Natural killer cell (primary cell): ENCODE measurements around the gene MYCBPAP. TPM values are rescaled to one million over a fixed set of nuclear protein-coding genes. Genes with fewer than 3 reads are reported as not detected.

Experiments
- ATAC-seq, 3 donors: fragments of 150-1000 bp in 2 of 3; fragments of 200-7000 bp in 1 of 3; cut with Tn5 transposase; 1 replicate in 1 of 3; 2 replicates in 2 of 3; pipeline ENCODE4 v1.10.0; 2021; ENCODE audit warnings: mild to moderate bottlenecking in 2 of 3, moderate library complexity in 2 of 3
- DNase-seq, 2 donors: peaks; one replicate each; pipeline versions ENCODE4 v3.0.0 to v3.0.0-alpha.2; 2013 to 2021; ENCODE audit warnings: mixed read lengths in 1 of 2
- H3K27ac ChIP-seq: one replicate; pipeline ENCODE4 v1.5.1; 2013; ENCODE audit warnings: mild to moderate bottlenecking, low read length
- H3K27me3 ChIP-seq: one replicate; pipeline ENCODE4 v1.6.1; 2013; ENCODE audit warnings: low read length; ENCODE audit not compliant: control insufficient read depth, insufficient read depth
- H3K36me3 ChIP-seq: one replicate; pipeline ENCODE4 v1.6.1; 2013; ENCODE audit warnings: low read length; ENCODE audit not compliant: control insufficient read depth, insufficient read depth
- H3K4me1 ChIP-seq: one replicate; pipeline ENCODE4 v1.6.1; 2013; ENCODE audit warnings: low read length; ENCODE audit not compliant: control insufficient read depth, insufficient read depth
- H3K4me3 ChIP-seq: one replicate; pipeline ENCODE4 v1.5.1; 2013; ENCODE audit warnings: low read length
- H3K9me3 ChIP-seq: one replicate; pipeline ENCODE4 v1.6.1; 2013; ENCODE audit warnings: low read length; ENCODE audit not compliant: control insufficient read depth, insufficient read depth
- H3K27ac Mint-ChIP-seq, 2 donors: one replicate each; pipeline ENCODE4 v1.8.0; 2022; ENCODE audit warnings: mild to moderate bottlenecking in 2 of 2, mixed read lengths in 2 of 2, moderate library complexity in 1 of 2
- H3K27me3 Mint-ChIP-seq, 2 donors: one replicate each; pipeline ENCODE4 v1.8.0; 2022; ENCODE audit warnings: low read depth in 2 of 2, mixed read lengths in 2 of 2
- H3K36me3 Mint-ChIP-seq: one replicate; pipeline ENCODE4 v1.8.0; 2022; ENCODE audit warnings: mixed read lengths
- H3K4me1 Mint-ChIP-seq, 2 donors: one replicate each; pipeline ENCODE4 v1.8.0; 2022; ENCODE audit warnings: mixed read lengths in 2 of 2
- H3K4me3 Mint-ChIP-seq: one replicate; pipeline ENCODE4 v1.8.0; 2022; ENCODE audit warnings: mild to moderate bottlenecking, moderate library complexity, mixed read lengths
- H3K9me3 Mint-ChIP-seq, 2 donors: one replicate each; pipeline ENCODE4 v1.8.0; 2022; ENCODE audit warnings: mixed read lengths in 2 of 2
- CTCF ChIP-seq: fragments of 200-600 bp; IDR thresholded peaks from one replicate; pipeline ENCODE4 v1.8.0; 2022; ENCODE audit warnings: antibody characterized with exemption
- WGBS: methylation state at CpG from one replicate; pipeline ENCODE4 v1.1.7; 2013; ENCODE audit warnings: missing lambda C conversion rate; ENCODE audit not compliant: insufficient coverage; 5-methylcytosine and 5-hydroxymethylcytosine counted together
- intact Hi-C: fragments of 100-400 bp; cut with micrococcal nuclease; formaldehyde crosslinking; loops from one replicate; pipeline ENCODE4 v1.14.2; 2022
- total RNA-seq, 4 donors: library from RNA; stranded (reverse); fragments of 120-200 nt in 1 of 4; gene quantifications; one replicate each; pipeline versions ENCODE4 v1.2.3 to v1.2.4, GENCODE V29; 2013 to 2022

MYCBPAP gene
- total RNA-seq, 3 donors from 2014 or later (not counting 1 experiment from before 2014, with no cell fraction given) = 0.26 to 4.9 (median 0.70) TPM

- Histone ChIP-seq H3K4me1 (peaks cover 19% of the 10 kb centered on the region), H3K27ac (no peak overlapping the region), H3K9me3 (no peaks in the 10 kb centered on the region), H3K36me3 (peaks cover 3% of the 10 kb centered on the region), H3K27me3 (no peaks in the 10 kb centered on the region), H3K4me3 (no peak overlapping the region)
- Mint-ChIP-seq H3K27me3 (peaks cover 0 to 11% of the 10 kb centered on the region in 2 donors), H3K4me3 (no peak overlapping the region), H3K4me1 (peaks cover 9% of the 10 kb centered on the region in 2 donors), H3K27ac (no peak overlapping the region), H3K9me3 (no peaks in the 10 kb centered on the region), H3K36me3 (no peaks in the 10 kb centered on the region)
- intact Hi-C loops = loop anchor here (10.0 kb wide), 1 partner anchor 135 kb away; no protein-coding TSS in a partner anchor
- TF ChIP-seq CTCF = no peak
- WGBS = 98% methylated on average over 11 of the region's 11 CpGs
- ATAC-seq (no peak), DNase-seq (no peak)
Observed at GRCh38 chr17:50549969-50550368, 41.7 kb downstream of the MYCBPAP start.

- Histone ChIP-seq H3K4me1 (peaks cover 19% of the 10 kb centered on the region), H3K4me3 (no peak overlapping the region), H3K27me3 (no peaks in the 10 kb centered on the region), H3K9me3 (no peaks in the 10 kb centered on the region), H3K36me3 (peaks cover 3% of the 10 kb centered on the region), H3K27ac (no peak overlapping the region)
- Mint-ChIP-seq H3K27ac (no peak overlapping the region), H3K9me3 (no peaks in the 10 kb centered on the region), H3K36me3 (no peaks in the 10 kb centered on the region), H3K4me1 (peaks cover 9% of the 10 kb centered on the region in 2 donors), H3K27me3 (peaks cover 0 to 5% of the 10 kb centered on the region in 2 donors), H3K4me3 (peak overlapping the region; percentile 35)
- no peak for TF ChIP-seq CTCF
- 93% methylated on average over 32 of the region's 32 CpGs for WGBS
- DNase-seq (no peak), ATAC-seq (no peak)
- intact Hi-C loops = no loop called here
Observed at GRCh38 chr17:50550661-50551432, 42.6 kb downstream of the MYCBPAP start.

- H3K27me3 ChIP-seq = no peaks in the 10 kb centered on the region
- no peak overlapping the region for H3K27ac ChIP-seq
- peaks cover 15% of the 10 kb centered on the region for H3K4me1 ChIP-seq
- intact Hi-C loops = no loop called here
- H3K4me3 ChIP-seq = no peak overlapping the region
- TF ChIP-seq CTCF = no peak
- H3K27me3 Mint-ChIP-seq = peaks cover 0 to 3% of the 10 kb centered on the region in 2 donors
- H3K36me3 ChIP-seq = peaks cover 3% of the 10 kb centered on the region
- no peak overlapping the region for H3K27ac Mint-ChIP-seq
- no peak overlapping the region for H3K4me3 Mint-ChIP-seq
- peaks cover 6% of the 10 kb centered on the region in 2 donors for H3K4me1 Mint-ChIP-seq
- no peaks in the 10 kb centered on the region for H3K36me3 Mint-ChIP-seq
- H3K9me3 ChIP-seq = no peaks in the 10 kb centered on the region
- ATAC-seq (no peak), DNase-seq (no peak)
- no peaks in the 10 kb centered on the region for H3K9me3 Mint-ChIP-seq
- WGBS = 93% methylated on average over 8 of the region's 8 CpGs
Observed at GRCh38 chr17:50551433-50551815, 43.2 kb downstream of the MYCBPAP start.

- Mint-ChIP-seq H3K27me3 (peaks cover 0 to under 1% of the 10 kb centered on the region in 2 donors), H3K9me3 (no peaks in the 10 kb centered on the region), H3K36me3 (no peaks in the 10 kb centered on the region), H3K4me1 (peaks cover 1 to 2% of the 10 kb centered on the region in 2 donors), H3K4me3 (no peak overlapping the region), H3K27ac (no peak overlapping the region)
- peaks cover 10% of the 10 kb centered on the region for H3K4me1 ChIP-seq
- H3K36me3 ChIP-seq = peaks cover 3% of the 10 kb centered on the region
- H3K4me3 ChIP-seq = no peak overlapping the region
- H3K27me3 ChIP-seq = no peaks in the 10 kb centered on the region
- DNase-seq = no peak
- ATAC-seq = no peak
- no peaks in the 10 kb centered on the region for H3K9me3 ChIP-seq
- 87% methylated on average over 11 of the region's 12 CpGs for WGBS
- no peak overlapping the region for H3K27ac ChIP-seq
- no peak for TF ChIP-seq CTCF
- intact Hi-C loops = no loop called here
Observed at GRCh38 chr17:50551884-50552283, 43.6 kb downstream of the MYCBPAP start.
